Esophagus muscularis mucosa (tissue), 3 donors: ENCODE results near the gene EHBP1.

Experiments
- CTCF ChIP-seq, 3 experiments: fragments of 200-600 bp in 2 of 3; fragments of 450-650 bp in 1 of 3; sonication (generic) in 2 of 3; IDR thresholded peaks; one replicate each; pipeline ENCODE4 v1.5.1; 2017 to 2019; ENCODE audit warnings: antibody characterized with exemption in 3 of 3, mild to moderate bottlenecking in 2 of 3, moderate library complexity in 1 of 3
- POLR2A ChIP-seq: fragments of 450-650 bp; IDR thresholded peaks from one replicate; pipeline ENCODE4 v1.6.1; 2017; ENCODE audit warnings: antibody characterized with exemption, moderate library complexity, mild to moderate bottlenecking, low read depth

DNA sequence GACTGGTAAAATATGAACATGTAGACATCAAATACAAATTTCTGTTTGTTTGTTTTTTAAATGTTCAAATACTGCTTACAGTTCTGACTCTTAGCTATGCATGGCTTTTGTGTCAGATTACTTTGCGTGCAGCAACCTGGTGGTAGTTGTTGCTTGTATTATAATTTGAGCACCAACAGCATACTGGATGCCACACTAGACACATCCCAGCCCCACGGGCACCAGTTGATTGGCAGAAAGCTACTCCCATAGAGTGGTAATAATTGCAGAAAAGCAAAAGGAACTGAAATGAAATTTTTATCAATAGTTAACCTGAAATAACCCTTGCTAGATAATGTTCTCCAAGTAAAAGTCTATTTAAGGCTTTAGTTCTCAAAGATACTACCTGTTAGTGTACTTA is 91.6 kb downstream of the EHBP1 start:
- TF ChIP-seq CTCF (IDR thresholded peaks at IDR 0.05) (no peak), POLR2A (no peak)
